Activated CD4-positive, alpha-beta T cell treated with anti-CD3 and anti-CD28 coated beads, Interleukin-2, amount 50 U/mL, for 1 hour (primary cell): Measurements from ENCODE around the gene RHOB.
"Not testable (repeated sequence)": the region's sequence is repeated elsewhere in the genome, so short reads cannot be mapped to it uniquely, and the experiment has no call there.

Experiments
- DNase-seq: peaks from one replicate; pipeline ENCODE4 v3.0.0-alpha.2; 2020

RHOB gene

GRCh38 chr2:20455076-20455587 is 8.3 kb downstream of the RHOB start:
- no peak for DNase-seq

GRCh38 chr2:20456116-20456571 is 9.3 kb downstream of the RHOB start:
- DNase-seq: no peak

- no peak for DNase-seq
Observed at GRCh38 chr2:20456636-20457426, 10.0 kb downstream of the RHOB start.

- DNase-seq: no peak
Observed at GRCh38 chr2:20457661-20458630, 11.1 kb downstream of the RHOB start.

GRCh38 chr2:20458737-20459484 is 12.0 kb downstream of the RHOB start:
- DNase-seq: not testable (repeated sequence)

- no peak for DNase-seq
Observed at GRCh38 chr2:20465716-20466394, 19.0 kb downstream of the RHOB start.

GRCh38 chr2:20467789-20468548 is 21.1 kb downstream of the RHOB start:
- DNase-seq: no peak

GRCh38 chr2:20468549-20469500 is 22.0 kb downstream of the RHOB start:
- DNase-seq: no peak

GRCh38 chr2:20469595-20469994 is 22.7 kb downstream of the RHOB start:
- DNase-seq: no peak

GRCh38 chr2:20470211-20470610 is 23.3 kb downstream of the RHOB start:
- no peak for DNase-seq

- no peak for DNase-seq
Observed at GRCh38 chr2:20471148-20471547, 24.3 kb downstream of the RHOB start.

GRCh38 chr2:20471902-20472559 is 25.2 kb downstream of the RHOB start:
- DNase-seq: no peak

- DNase-seq: no peak
Observed at GRCh38 chr2:20472569-20472968, 25.7 kb downstream of the RHOB start.

- DNase-seq: no peak
Observed at GRCh38 chr2:20473128-20473527, 26.3 kb downstream of the RHOB start.

GRCh38 chr2:20474757-20475566 is 28.1 kb downstream of the RHOB start:
- no peak for DNase-seq

- no peak for DNase-seq
Observed at GRCh38 chr2:20475567-20475952, 28.7 kb downstream of the RHOB start.

- DNase-seq: no peak
Observed at GRCh38 chr2:20476481-20476880, 29.6 kb downstream of the RHOB start.

- no peak for DNase-seq
Observed at GRCh38 chr2:20476950-20477349, 30.1 kb downstream of the RHOB start.

GRCh38 chr2:20478961-20479360 is 32.1 kb downstream of the RHOB start:
- DNase-seq: no peak
